CD4-positive, alpha-beta T cell treated with Interleukin-6 at 100 ng/mL for 8 hours (primary cell): ENCODE data around the gene TGM4.

Source experiments
- DNase-seq: peaks from one replicate; pipeline ENCODE4 v3.0.0-alpha.2; 2020; ENCODE audit warnings: mixed read lengths, low spot score

The TGM4 gene

DNA sequence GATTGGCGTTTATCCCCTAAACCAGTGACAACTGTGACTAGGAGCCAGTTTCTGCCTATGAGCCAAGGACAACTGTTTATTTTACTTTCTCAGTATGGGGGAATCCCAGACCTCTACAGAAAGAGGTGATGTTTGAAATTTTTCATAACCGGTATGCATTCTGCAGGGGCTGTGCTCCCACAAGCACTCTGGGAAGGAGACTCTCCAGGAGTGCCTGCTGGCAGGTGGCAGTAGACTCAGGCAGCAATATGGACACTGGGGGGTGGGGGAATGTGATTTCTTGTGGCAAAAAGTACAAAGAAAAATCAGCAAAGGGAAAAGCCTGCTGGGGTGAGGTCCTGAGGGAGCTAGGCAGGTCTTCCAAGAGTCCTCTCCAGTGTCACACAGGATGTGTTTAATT is 5.9 kb downstream of the TGM4 start:
- no peak for DNase-seq

DNA sequence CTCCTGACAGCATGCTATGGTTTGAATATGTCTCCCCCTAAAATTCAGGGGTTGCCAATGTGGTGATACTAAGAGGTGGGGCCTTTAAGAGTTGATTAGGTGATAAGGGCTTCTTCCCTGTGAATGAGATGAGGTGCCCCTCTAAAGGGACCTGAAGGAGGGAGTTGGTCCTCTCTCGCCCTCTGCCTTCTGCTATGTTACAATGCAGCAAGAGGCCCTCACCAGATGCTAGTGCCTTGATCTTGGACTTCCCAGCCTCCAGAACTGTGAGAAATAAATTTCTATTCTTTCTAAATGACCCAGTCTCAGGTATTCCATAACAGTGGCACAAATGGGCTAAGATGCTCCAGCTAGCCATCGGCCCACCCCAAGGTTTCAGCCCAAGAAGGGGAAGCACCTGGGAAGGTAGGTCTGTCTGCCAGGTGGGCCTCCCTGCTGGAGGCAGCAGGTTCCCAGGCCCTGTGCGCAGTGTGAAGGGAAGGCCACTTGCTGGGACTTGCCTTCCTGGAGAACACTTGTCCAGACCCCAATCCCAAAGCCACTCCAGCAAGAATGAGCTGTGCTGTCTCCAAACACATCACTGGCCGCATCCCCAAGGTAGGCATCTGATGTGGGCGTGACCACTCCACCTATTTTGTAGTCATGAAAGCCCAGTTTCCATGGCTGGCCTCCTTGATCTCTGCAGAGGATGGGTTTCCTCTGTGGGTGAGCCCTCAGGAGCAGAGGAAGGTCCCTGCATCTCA is 9.0 kb downstream of the TGM4 start:
- no peak for DNase-seq

DNA sequence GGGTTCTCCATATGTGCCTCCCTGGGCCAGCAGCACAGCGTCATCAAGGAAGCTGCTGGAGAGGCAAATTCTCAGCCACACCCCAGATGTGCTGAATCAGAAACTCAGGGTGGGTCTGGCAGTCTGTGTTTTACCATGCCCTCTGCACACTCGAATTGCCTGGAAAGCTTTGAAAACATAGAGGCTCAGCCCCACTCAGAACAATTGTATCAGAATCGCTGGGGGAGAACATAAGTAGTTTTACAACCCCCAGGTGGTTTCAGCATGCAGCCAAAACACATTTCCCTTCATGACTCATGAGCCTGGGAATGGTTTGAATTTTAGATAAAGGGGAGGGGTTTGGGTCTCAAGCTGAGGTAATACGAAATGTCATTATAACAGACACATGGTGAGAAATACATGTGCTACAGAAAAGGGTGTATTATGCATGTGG is 9.6 kb downstream of the TGM4 start:
- DNase-seq = no peak

DNA sequence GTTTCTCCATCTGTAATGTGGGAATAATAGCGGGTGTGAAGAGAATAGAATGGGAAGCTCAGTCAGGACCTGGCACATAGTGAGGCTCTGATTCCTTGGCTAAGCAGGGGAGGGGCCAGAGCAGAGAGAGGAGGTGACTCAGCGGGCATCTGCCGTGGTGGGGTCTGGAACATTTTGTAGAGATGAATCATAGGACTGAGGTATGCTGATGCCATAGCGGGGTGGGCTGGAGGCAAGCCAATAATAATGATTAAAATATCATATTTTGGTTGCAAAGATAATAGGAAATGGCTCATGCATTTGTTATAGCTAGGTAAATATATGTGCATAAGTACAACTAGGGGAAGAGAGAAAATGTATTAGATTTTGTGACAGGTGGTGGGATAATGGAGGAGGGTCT is 11.2 kb downstream of the TGM4 start:
- DNase-seq = no peak

DNA sequence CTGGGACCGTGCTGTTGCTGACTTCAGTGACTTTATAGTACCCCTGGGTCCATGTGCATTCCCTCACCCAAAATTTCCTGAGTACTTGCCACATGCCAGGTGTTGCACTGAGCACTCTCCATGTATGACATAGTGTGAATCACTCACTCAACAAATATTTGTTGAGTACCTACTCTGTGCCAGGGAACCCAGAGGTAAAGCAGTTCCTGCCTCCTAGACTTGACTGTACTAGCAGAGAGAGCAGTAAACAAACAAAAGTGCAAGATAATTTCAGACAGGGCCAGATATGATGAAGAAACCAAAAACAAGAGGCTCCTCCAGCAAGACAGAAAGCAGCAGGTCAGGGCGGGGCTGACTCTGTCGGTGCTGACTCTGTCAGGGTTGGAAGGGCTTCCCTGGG is 12.2 kb downstream of the TGM4 start:
- DNase-seq = no peak

DNA sequence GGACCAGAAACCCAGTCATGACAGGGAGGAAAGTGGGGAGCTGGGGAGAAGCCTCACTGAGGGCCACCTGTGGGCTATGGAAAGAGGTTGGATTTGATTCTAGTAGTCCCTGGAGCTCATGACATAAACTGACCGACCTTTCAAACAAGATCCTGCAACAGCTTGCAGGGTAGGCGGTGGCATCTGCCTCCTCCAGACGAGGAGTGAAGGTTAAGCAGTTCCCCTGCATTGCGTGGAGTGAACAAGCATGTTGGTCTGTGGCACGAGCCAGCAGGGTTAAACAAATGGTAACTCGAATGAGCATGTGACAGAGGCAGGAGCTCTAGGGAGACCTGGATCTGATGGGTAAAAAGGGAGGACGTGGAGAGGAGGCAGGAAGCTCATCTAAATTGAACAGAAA is 12.7 kb downstream of the TGM4 start:
- no peak for DNase-seq

DNA sequence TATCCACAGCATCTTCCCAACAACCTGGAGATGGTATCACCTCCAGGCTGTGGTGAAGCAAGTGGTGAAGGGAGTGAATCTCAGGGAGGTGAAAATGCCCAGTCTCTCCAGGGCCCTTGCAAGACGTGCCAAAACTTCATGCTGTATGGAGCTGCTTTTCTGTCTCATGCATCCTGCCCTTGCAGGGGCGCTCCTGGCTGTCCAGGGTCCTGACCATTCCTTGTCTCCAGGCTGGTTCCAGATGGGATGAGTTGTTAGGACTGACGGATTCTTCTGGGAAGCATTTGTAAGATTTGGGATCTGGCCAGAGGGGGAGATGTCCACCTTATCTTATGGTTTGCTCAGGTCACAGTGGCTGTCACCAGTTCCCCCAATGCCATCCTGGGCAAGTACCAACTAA is 15.8 kb downstream of the TGM4 start:
- DNase-seq = no peak

DNA sequence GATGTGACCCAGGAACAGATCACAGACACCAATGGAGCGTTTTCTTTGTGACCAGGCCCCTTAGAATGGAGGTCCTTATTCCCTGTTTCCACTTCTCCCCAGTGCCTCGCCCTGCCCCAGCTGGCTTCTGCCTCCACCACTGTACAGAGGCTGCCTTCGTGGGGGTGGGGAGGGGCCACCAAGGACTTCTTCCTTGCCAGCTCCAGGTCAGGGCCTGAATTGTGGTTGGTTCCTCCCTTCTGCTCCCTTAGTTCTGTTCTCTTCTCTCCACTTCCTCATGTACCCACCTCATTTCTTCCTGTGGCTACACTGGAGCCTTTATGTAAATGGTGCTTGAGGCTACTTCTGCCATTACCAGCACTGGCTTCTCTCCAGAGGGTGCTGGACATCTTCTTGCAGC is 16.4 kb downstream of the TGM4 start:
- no peak for DNase-seq

DNA sequence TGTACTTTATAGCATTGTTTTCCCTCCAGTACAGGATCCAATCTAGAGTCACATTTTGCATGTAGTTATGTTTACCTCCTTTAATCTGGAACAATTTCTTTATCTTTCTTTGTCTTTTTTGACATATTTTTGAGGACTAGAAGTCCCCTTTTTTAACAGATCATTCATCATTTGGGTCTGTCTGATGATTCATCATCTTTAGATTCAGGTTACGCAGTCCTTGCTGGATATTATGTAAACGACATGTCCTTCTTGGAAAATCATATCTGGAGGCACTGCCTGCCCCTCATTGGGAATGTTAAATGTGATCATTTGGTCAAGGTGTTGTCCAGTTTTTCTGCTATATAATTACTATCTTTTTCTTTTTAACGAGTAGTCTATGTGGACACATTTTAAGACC is 18.3 kb downstream of the TGM4 start:
- DNase-seq = no peak

DNA sequence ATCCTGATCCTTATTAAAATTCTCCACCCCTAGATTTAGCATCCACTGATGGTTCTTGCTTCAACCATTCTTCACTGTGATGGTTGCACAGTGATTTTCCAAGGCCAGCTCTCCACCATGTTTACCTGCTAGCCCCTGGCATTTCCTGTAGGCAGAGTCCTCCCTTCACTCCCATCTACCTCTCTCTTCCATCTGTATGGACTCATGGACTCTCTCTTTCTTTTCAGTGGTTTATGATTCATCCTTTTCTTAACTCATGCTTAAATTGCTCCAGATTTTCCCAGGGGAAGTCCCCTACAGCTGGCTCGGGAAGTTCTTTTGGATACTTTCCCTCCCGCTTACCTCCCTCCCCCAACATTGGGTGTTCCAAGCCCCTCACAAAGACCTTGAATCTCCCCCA is 18.7 kb downstream of the TGM4 start:
- DNase-seq = no peak

DNA sequence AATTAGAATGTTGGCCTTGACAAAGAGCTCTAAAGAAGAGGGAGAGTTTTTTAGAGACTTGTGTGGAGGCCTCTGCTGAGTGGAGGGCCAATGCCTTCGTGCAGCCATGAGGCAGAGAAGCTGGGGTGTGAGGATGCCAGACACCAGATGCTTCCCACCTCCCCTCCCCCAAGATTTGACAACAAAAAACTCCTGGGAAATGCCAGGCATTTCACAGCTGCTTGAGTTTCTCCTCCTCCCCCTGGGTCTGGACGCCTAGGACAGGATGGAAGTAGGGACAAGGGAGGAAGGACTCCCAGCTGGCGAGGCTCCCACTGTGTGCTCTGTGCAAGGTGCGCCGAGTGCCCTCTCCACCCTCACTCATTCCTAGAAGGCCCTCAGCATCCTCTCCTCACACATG is 20.1 kb downstream of the TGM4 start:
- DNase-seq = no peak

DNA sequence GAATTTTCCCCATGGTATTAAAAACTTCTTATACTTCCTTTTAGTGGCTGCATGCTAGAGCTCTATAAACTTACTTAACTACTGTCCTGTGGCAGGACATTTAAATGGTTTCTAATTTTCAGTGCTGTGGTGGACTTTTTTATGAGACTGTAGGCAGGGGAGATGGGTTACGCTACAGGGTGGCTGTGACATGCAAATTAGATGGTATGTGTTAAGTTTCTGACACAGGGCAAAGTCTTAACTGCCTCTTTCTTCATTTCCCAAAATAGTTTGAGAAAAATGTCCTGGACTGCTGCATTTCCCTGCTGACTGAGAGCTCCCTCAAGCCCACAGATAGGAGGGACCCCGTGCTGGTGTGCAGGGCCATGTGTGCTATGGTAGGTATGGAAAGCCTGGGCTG is 22.0 kb downstream of the TGM4 start:
- DNase-seq = no peak

DNA sequence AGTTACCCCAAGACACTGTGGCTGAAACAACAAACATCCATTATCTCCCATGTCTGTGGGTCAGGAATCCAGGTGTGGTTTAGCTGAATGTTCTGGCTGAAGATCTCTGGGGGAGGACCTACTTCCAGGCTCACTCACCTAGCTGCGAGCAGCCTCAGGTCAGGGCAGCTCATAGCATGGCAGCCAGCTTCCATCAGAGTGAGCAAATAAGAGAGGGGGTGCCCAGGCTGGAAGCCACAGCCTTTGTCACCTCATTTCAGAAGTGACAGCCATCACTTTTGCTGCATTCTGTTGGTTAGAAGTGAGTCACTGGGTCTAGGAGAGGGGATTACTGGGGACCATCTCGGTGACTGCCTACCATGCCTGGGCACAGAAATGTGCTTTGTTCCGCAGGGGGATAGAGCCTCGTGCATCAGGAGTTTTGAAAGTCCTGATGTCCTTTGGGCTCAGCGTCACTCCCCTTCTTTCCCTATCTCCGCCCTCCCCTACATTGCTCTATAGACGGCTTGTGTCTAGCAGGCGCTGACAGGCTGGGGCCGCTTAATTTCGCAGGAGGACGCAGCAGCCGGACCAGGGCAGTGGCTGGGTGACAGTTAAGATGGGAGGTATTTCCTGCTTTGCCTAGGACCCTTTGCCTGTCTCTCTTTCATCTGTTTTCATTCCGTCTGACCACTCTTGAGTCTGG is 25.4 kb downstream of the TGM4 start:
- DNase-seq = no peak

DNA sequence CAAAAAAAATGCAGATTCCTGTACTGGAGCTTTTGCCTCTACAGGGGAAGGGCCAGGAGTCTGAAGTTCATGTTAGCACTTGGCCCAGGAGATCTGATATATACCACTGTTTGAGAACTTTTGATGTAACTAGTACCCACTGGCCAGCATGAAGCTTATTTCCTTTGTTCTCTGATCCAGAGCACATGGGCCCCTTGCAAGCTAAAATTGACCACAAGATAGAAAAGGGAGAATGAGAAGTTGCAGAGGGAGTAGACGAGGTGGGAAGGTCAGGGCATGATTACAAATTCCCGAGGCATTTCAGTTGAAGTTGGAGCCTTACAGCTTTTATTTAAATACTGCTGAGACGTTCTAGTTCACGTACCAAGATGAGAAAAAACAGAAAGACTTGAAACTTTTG is 28.2 kb downstream of the TGM4 start:
- no peak for DNase-seq

DNA sequence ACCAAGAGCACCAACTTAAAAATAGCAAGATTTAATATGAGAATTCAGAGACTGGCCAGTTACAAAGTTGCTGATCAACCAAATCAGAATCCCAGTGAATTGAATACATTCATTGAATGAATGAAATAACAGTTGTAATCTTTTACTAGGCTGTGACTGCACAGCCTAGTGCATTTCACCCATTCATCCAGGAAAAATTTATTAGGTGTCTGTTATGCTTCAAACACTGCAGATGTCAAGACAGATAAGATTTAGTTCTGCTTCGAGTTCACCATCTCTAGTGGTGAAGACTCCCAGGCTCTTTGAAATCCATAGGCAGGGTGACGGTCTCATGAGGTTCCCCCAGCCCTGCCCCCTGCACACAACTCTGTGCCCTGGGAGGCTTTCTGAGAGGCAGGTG is 28.9 kb downstream of the TGM4 start:
- no peak for DNase-seq

DNA sequence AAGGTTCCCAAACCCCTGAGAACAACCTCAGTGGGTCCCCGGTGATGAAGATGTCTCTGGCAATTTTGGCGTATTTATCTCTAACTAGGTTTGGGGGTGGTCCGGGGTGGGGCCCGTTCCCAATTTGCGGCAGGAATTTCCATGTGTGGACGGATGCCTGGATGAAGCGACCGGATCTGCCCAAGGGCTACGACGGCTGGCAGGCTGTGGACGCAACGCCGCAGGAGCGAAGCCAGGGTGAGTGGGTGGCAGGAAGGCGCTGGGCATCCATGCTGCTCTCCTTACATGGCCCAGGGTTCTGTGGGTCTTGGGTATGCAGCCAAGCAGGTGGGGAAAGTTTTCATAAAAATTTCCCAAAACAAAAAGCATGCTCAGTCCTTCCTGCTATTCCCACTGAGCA is 29.3 kb downstream of the TGM4 start:
- no peak for DNase-seq

DNA sequence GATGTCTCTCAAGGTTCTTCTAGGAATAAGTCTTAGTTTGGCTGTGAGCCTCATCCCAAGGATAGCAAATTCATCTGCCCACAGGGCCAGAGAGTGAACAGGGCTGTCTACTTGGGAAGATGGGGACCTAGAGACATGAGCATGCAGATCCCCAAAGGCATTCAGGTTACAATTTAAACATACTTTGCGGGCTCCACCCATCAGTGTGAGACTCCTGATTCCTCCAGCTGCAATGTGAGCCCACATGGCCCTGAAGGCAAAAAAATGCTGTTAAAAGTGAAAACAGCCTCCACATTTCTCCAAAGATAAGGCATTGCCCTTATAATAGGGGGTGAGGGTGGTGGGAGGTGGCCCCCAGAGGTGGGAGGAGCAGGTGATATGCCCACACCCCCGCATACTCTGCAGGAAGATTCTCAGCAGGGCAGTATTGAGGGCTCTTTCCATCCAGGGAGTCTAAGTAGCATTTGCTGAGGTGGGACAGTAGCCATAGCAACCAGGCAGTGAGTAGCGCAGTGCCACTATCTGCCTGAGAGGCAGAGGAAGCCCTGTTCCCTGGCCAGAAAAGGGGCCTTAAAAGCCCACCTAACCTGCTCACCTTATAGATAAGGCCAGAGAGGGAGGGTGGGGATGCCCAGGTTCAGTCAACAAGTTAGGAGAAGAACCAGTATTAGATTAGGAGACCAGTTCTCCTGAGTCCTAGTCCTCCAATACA is 31.2 kb downstream of the TGM4 start:
- no peak for DNase-seq

DNA sequence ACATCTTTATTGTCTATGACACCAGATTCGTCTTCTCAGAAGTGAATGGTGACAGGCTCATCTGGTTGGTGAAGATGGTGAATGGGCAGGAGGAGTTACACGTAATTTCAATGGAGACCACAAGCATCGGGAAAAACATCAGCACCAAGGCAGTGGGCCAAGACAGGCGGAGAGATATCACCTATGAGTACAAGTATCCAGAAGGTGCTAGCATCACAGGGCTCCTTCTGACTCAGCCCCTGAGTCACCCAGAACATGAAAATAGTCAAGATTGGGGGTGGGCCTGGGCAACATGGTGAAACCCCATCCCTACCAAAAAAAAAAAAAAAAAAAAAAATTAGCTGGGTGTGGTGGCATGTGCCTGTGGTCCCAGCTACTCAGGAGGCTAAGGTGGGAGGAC is 32.6 kb downstream of the TGM4 start:
- DNase-seq = no peak

DNA sequence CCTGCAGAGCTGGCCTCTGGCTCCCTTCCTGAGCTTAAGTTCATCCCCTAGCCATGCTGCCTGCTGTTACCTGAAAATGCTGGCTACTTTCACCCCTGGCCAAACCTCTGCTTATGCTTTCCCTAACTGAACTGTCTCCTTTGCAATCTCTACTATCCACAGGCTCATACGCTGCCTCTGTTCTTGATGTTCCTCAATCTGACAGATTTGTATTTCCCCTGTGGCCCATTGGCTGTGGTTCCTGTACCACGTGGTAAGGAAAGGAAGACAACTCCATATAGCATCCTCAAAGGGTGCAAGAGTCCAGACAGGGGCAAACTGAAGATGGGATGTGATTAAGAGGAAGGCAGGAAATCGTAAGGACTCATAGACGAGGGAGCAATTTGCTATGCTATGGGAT is 33.2 kb downstream of the TGM4 start:
- DNase-seq = no peak

DNA sequence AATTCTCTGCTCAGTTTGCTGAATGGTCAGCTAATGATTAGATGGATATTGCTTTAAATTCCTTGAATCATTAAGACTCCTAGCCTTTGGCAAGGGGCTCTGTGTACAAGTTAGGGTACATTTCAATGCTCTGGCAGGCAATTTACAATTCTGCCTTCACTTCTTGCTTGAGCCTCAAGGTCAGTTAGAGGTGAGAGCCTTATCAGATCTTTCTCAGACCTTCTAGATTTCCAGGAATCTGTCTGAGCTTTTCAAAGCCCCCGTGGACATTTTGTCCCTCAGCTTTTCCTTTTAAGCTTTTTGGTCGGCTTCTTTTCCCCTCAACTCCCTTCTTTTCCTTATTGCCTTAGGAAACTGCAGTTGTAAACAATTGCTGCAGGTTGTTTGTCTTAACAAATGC is 34.7 kb downstream of the TGM4 start:
- DNase-seq = no peak

DNA sequence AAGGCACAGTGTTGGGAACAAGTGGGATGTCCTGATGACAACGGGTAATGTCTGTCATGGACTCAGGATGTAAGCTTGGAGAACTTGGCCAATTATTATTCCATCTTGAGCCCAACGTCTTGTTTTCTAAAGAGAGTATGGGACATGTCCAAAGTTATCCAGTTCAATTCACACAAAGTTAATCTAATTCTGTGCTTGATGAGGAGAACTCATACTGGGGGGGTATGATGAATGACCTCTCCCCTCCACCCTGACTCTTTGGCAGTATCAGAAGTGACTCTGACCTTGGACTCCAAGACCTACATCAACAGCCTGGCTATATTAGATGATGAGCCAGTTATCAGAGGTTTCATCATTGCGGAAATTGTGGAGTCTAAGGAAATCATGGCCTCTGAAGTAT is 36.3 kb downstream of the TGM4 start:
- DNase-seq = no peak

DNA sequence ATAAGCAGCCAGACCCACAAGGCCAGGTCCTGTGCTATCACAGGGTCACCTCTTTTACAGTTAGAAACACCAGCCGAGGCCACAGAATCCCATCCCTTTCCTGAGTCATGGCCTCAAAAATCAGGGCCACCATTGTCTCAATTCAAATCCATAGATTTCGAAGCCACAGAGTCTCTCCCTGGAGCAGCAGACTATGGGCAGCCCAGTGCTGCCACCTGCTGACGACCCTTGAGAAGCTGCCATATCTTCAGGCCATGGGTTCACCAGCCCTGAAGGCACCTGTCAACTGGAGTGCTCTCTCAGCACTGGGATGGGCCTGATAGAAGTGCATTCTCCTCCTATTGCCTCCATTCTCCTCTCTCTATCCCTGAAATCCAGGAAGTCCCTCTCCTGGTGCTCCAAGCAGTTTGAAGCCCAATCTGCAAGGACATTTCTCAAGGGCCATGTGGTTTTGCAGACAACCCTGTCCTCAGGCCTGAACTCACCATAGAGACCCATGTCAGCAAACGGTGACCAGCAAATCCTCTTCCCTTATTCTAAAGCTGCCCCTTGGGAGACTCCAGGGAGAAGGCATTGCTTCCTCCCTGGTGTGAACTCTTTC is 39.6 kb downstream of the TGM4 start:
- DNase-seq = peak; percentile 52

DNA sequence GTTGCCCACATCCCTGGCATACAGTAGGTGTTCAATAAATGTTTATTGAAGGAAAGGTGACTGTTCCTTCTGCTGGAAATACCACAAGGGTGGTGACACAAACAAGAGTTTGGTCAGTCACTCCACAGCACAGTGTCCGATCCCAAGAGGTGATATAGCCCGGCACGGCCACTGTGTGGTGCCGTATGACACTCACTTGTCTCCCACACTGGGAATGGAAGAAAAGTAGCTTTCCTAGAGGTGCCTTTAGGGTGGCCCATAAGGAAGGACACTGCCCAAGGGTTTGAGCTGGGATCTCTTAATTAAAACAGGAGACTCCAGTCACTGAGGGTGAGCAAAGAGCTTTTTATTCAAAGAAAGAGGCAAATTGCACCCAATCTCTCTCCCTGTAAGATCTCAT is 40.5 kb downstream of the TGM4 start:
- no peak for DNase-seq
